Right atrium auricular region (tissue), 2 donors: ENCODE results near the gene ADM. TPM values are rescaled to one million over a fixed set of nuclear protein-coding genes. Genes with fewer than 3 reads are reported as not detected.

ENCODE experiments used
- DNase-seq: peaks from one replicate; pipeline ENCODE4 v3.0.0-alpha.2; 2019; ENCODE audit warnings: low spot score
- H3K27ac ChIP-seq, 2 donors: fragments of 200-600 bp; sonication (generic); 1 replicate in 1 of 2; 2 replicates in 1 of 2; pipeline ENCODE4 v1.5.1; 2016 to 2019
- H3K27me3 ChIP-seq, 2 donors: fragments of 200-600 bp; sonication (generic); one replicate each; pipeline versions ENCODE4 v1.5.1 to v1.6.0; 2017 to 2019
- H3K36me3 ChIP-seq: fragments of 200-600 bp; sonication (generic); one replicate; pipeline ENCODE4 v1.5.1; 2016
- H3K4me1 ChIP-seq, 2 donors: fragments of 200-600 bp; sonication (generic); one replicate each; pipeline versions ENCODE4 v1.5.1 to v1.6.0; 2017 to 2019
- H3K4me3 ChIP-seq, 2 donors: fragments of 200-600 bp; sonication (generic); 1 replicate in 1 of 2; 2 replicates in 1 of 2; pipeline ENCODE4 v1.5.1; 2017 to 2019; ENCODE audit warnings: mild to moderate bottlenecking in 1 of 2, moderate library complexity in 1 of 2
- H3K9me3 ChIP-seq, 2 donors: fragments of 200-600 bp; sonication (generic); one replicate each; pipeline ENCODE4 v1.5.1; 2019
- total RNA-seq, 2 donors: library from RNA; depleted of rRNA; stranded (reverse); fragments of >200 nt; gene quantifications; one replicate each; pipeline ENCODE4 v1.1.0, GENCODE V29; 2016
- TF ChIP-seq, protein P1 (sequence below), 2 donors: fragments of 200-600 bp; sonication (generic); IDR thresholded peaks; one replicate each; pipeline ENCODE4 v1.5.1; 2019; ENCODE audit warnings: antibody characterized with exemption in 2 of 2

Gene ADM
- total RNA-seq, 2 donors from 2014 or later: 31.2 to 217 TPM

DNA sequence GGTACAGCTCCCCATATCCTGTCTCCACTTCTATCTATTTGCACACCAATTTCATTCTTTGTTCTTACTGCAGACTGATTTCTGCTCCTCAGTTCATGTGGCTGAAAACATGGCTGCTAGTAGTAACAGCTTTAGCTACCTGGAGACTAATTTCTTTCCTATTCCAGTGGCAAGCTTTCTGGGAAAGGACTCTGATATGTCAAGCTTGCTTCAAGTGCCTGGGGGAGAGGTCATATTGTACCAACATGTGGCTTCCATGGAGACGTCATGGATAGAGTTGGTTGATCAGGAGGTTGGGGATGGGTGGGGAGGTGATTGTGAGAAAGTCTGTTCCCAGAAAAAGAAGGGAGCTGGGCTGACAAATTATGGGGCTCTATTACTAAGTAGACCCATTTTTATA is 44.9 kb downstream of the ADM start:
- Histone ChIP-seq H3K27ac (no peak overlapping the region), H3K27me3 (no peaks in the 10 kb centered on the region), H3K36me3 (no peaks in the 10 kb centered on the region), H3K4me3 (no peak overlapping the region), H3K4me1 (peaks cover 0 to 20% of the 10 kb centered on the region in 2 donors), H3K9me3 (no peaks in the 10 kb centered on the region)
- TF ChIP-seq, protein P1, sequence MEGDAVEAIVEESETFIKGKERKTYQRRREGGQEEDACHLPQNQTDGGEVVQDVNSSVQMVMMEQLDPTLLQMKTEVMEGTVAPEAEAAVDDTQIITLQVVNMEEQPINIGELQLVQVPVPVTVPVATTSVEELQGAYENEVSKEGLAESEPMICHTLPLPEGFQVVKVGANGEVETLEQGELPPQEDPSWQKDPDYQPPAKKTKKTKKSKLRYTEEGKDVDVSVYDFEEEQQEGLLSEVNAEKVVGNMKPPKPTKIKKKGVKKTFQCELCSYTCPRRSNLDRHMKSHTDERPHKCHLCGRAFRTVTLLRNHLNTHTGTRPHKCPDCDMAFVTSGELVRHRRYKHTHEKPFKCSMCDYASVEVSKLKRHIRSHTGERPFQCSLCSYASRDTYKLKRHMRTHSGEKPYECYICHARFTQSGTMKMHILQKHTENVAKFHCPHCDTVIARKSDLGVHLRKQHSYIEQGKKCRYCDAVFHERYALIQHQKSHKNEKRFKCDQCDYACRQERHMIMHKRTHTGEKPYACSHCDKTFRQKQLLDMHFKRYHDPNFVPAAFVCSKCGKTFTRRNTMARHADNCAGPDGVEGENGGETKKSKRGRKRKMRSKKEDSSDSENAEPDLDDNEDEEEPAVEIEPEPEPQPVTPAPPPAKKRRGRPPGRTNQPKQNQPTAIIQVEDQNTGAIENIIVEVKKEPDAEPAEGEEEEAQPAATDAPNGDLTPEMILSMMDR (IDR thresholded peaks at IDR 0.05): no peak
- DNase-seq: no peak

DNA sequence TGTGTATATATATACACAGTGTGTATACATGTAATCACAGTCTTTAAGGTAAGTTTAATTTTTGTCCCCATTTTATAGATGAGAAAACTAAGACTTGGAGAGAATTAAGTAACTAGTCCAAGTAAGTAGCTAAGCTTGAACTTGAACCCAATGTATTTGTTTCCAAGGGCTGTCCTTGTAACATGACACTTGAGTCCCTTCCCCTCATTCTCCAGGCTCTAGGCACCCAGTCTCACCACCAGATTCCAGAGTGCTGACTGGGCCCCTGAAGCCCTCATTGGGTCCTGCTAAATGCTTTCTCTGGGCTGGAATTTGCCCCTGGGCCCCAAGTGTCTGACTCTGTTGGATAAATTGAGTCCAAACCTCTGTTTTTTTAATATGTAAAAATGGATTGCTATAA is 45.5 kb downstream of the ADM start:
- Histone ChIP-seq H3K36me3 (no peaks in the 10 kb centered on the region), H3K4me3 (no peak overlapping the region), H3K9me3 (no peaks in the 10 kb centered on the region), H3K27me3 (no peaks in the 10 kb centered on the region), H3K27ac (peak overlapping the region in 1 of 2 donors; percentile 84), H3K4me1 (peaks cover 0 to 20% of the 10 kb centered on the region in 2 donors)
- DNase-seq: no peak
- TF ChIP-seq, protein P1 (IDR thresholded peaks at IDR 0.05): no peak

DNA sequence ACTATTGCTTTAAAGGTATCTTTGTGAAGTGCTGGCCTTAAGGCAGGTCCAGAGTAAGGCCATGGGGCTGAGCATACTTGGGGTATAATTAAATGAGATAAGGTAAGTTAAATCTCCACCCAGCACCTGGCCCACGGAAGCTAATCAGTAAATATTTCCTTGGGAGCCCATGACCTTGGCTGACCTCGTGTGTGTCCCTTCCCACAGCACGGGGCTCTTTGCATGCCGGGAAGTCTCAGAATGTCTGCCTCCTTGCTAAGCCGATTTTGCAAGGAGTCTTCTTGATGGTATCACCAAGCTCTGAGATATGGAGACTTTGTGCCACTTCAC is 46.5 kb downstream of the ADM start:
- H3K9me3 ChIP-seq: no peaks in the 10 kb centered on the region
- no peak overlapping the region for H3K4me3 ChIP-seq
- H3K4me1 ChIP-seq: peaks cover 0 to 20% of the 10 kb centered on the region in 2 donors
- TF ChIP-seq, protein P1 (IDR thresholded peaks at IDR 0.05): no peak
- no peaks in the 10 kb centered on the region for H3K36me3 ChIP-seq
- peak overlapping the region; percentile 80 to 84 for H3K27ac ChIP-seq
- DNase-seq: no peak
- H3K27me3 ChIP-seq: no peaks in the 10 kb centered on the region

DNA sequence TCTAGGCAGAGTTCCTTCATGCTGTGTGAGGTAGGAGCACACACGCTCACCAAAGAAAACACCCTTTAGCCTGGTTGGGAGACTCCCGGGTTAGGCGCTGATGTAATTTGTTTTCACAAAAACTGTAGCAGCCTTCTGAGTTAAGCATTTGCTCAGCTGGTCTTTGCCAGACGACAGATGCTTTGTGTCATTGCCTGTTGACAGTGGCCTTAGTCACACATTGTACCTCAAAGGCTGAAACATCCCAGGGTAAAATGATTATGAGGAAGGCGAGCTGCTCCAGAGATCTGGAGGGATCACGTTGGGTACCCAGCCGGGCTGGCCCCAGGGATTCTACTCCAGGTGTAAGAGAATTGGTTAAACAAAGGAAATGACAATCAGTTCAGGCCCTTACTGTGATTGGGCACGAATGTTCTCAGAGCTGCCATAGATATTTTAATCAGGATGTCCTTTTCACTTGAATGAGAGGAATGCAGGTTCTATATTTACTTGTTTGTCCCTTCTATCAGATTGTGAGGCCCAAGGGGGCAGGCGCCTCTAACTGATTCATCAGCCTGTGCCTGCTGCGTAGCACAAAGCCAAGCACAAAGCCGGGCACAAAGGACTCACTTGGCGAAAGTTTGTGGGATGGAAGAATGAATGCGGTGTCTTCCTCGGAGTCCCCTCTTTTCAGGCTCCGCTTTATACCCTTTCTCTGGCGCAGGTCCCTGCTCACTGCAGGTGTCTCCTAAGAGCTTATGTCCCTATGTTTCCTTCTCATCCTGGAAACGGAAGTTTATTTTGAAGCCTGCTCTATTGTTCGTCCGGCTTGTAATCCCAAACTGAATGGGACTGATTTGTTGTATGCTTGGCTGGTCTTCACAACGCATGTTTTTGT is 47.1 kb downstream of the ADM start:
- peak; percentile 87 for DNase-seq
- no peaks in the 10 kb centered on the region for H3K9me3 ChIP-seq
- H3K4me3 ChIP-seq: no peak overlapping the region
- TF ChIP-seq, protein P1 (IDR thresholded peaks at IDR 0.05): no peak
- peaks cover 0 to 20% of the 10 kb centered on the region in 2 donors for H3K4me1 ChIP-seq
- H3K27me3 ChIP-seq: no peaks in the 10 kb centered on the region
- H3K36me3 ChIP-seq: no peaks in the 10 kb centered on the region
- H3K27ac ChIP-seq: peak overlapping the region; percentile 80 to 84

DNA sequence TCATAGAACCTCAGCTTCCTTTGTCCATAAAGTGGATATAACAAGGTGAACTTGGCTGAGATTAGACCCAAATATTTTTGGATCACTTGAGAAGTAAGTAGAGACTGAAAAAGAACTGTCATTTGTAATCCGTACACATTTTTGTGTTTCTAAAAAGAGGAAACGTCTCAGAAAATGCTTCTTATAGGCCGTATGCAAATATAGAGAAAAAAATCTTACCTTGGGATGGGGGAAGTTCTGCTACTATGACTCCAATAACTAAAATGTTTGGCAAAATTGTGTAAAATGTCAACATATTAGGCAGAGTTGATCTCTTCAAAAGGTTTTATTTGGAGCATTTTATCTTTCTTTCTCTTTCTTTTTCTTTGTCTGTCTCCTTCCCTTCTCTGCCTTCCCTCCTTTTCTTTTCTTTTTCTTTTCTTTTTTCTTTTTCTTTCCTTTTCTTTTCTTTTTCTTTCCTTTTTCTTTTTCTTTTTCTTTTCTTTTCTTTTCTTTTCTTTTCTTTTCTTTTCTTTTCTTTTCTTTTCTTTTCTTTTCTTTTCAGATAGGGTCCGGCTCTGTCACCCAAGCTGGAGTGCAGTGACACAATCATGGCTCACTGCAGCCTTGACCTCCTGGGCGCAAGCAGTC is 48.2 kb downstream of the ADM start:
- Histone ChIP-seq H3K4me1 (peaks cover 0 to 20% of the 10 kb centered on the region in 2 donors), H3K9me3 (no peaks in the 10 kb centered on the region), H3K27me3 (no peaks in the 10 kb centered on the region), H3K27ac (peak overlapping the region; percentile 80 to 84), H3K36me3 (no peaks in the 10 kb centered on the region), H3K4me3 (no peak overlapping the region)
- DNase-seq: no peak
- TF ChIP-seq, protein P1 (IDR thresholded peaks at IDR 0.05): no peak
